HEK293 (cell line): ENCODE data around the gene APOLD1.
A peak's percentile ranks its signal among the peaks of the same experiment; 100 is the strongest.

Experiments used
- GFI1B ChIP-seq: fragments of 450-650 bp; formaldehyde crosslinking; IDR thresholded peaks from 2 replicates; pipeline ENCODE4 v1.5.1; 2016; ENCODE audit warnings: missing biosample characterization, missing genetic modification characterization
- SCRT1 ChIP-seq: fragments of 450-650 bp; formaldehyde crosslinking; IDR thresholded peaks from 2 replicates; pipeline ENCODE4 v1.5.1; 2016; ENCODE audit warnings: missing biosample characterization, missing genetic modification characterization, borderline replicate concordance
- YY2 ChIP-seq: fragments of 450-650 bp; formaldehyde crosslinking; IDR thresholded peaks from 2 replicates; pipeline ENCODE4 v1.5.1; 2016; ENCODE audit warnings: missing biosample characterization, missing genetic modification characterization
- ZBTB20 ChIP-seq: fragments of 450-650 bp; formaldehyde crosslinking; IDR thresholded peaks from 2 replicates; pipeline ENCODE4 v1.5.1; 2016; ENCODE audit warnings: missing biosample characterization, missing genetic modification characterization
- ZBTB21 ChIP-seq: fragments of 450-650 bp; formaldehyde crosslinking; IDR thresholded peaks from 2 replicates; pipeline ENCODE4 v1.5.1; 2017; ENCODE audit warnings: missing biosample characterization, missing genetic modification characterization
- ZBTB26 ChIP-seq: fragments of 450-650 bp; formaldehyde crosslinking; optimal IDR thresholded peaks from 2 replicates; pipeline ENCODE3; 2016; ENCODE audit warnings: missing biosample characterization, mild to moderate bottlenecking, missing genetic modification characterization
- ZNF10 ChIP-seq: fragments of 450-650 bp; formaldehyde crosslinking; IDR thresholded peaks from 2 replicates; pipeline ENCODE4 v1.5.1; 2017; ENCODE audit warnings: missing biosample characterization, missing genetic modification characterization
- ZNF16 ChIP-seq: fragments of 450-650 bp; formaldehyde crosslinking; IDR thresholded peaks from 2 replicates; pipeline ENCODE4 v1.5.1; 2016; ENCODE audit warnings: low read depth, missing biosample characterization, missing genetic modification characterization
- ZNF274 ChIP-seq, 2 experiments: fragments of 200-500 bp in 1 of 2; fragments of 450-650 bp in 1 of 2; sonication (Bioruptor generic) in 1 of 2; formaldehyde crosslinking in 1 of 2; IDR thresholded peaks; 2 replicates each; pipeline versions ENCODE4 v1.5.1 to v1.6.1; 2014 to 2016; ENCODE audit warnings: borderline replicate concordance in 1 of 2, inconsistent platforms in 1 of 2, low read length in 1 of 2, missing biosample characterization in 1 of 2, missing genetic modification characterization in 1 of 2
- ZNF433 ChIP-seq: fragments of 450-650 bp; formaldehyde crosslinking; IDR thresholded peaks from 2 replicates; pipeline ENCODE4 v1.5.1; 2016; ENCODE audit warnings: missing biosample characterization, missing genetic modification characterization, low read depth
- ZNF48 ChIP-seq: fragments of 450-650 bp; formaldehyde crosslinking; IDR thresholded peaks from 2 replicates; pipeline ENCODE4 v1.5.1; 2016; ENCODE audit warnings: missing biosample characterization, missing genetic modification characterization
- ZNF518A ChIP-seq: fragments of 450-650 bp; formaldehyde crosslinking; conservative IDR thresholded peaks from 2 replicates; pipeline ENCODE4 v1.5.1; 2016; ENCODE audit warnings: low read depth, missing biosample characterization, missing genetic modification characterization
- ZNF555 ChIP-seq: fragments of 450-650 bp; formaldehyde crosslinking; conservative IDR thresholded peaks from 2 replicates; pipeline ENCODE4 v1.5.1; 2017; ENCODE audit warnings: missing biosample characterization, mild to moderate bottlenecking, missing genetic modification characterization, inconsistent platforms
- ZNF561 ChIP-seq: fragments of 450-650 bp; IDR thresholded peaks from 2 replicates; pipeline ENCODE4 v1.5.1; 2018; ENCODE audit warnings: missing biosample characterization, missing genetic modification characterization, borderline replicate concordance
- ZNF585B ChIP-seq: fragments of 450-650 bp; formaldehyde crosslinking; IDR thresholded peaks from 2 replicates; pipeline ENCODE4 v1.5.1; 2016; ENCODE audit warnings: missing biosample characterization, missing genetic modification characterization
- ZNF76 ChIP-seq: fragments of 450-650 bp; formaldehyde crosslinking; IDR thresholded peaks from 2 replicates; pipeline ENCODE4; 2016; ENCODE audit warnings: low read depth, missing biosample characterization, missing genetic modification characterization, borderline replicate concordance
- ZSCAN16 ChIP-seq: fragments of 450-650 bp; formaldehyde crosslinking; IDR thresholded peaks from 2 replicates; pipeline ENCODE4 v1.5.1; 2016; ENCODE audit warnings: missing biosample characterization, missing genetic modification characterization
- ZSCAN30 ChIP-seq: fragments of 450-650 bp; IDR thresholded peaks from 2 replicates; pipeline ENCODE4 v1.5.1; 2018; ENCODE audit warnings: missing biosample characterization, mild to moderate bottlenecking, missing genetic modification characterization, moderate library complexity
- TF ChIP-seq, protein P1 (sequence below): fragments of 450-650 bp; formaldehyde crosslinking; IDR thresholded peaks from 2 replicates; pipeline ENCODE4 v1.5.1; 2017; ENCODE audit warnings: missing biosample characterization, missing genetic modification characterization
- TF ChIP-seq, protein P2 (sequence below): fragments of 450-650 bp; formaldehyde crosslinking; IDR thresholded peaks from 2 replicates; pipeline ENCODE4 v1.5.1; 2016; ENCODE audit warnings: missing biosample characterization, missing genetic modification characterization
- TF ChIP-seq, protein P3 (sequence below): fragments of 450-650 bp; formaldehyde crosslinking; IDR thresholded peaks from 2 replicates; pipeline ENCODE4 v1.5.1; 2016; ENCODE audit warnings: missing biosample characterization, missing genetic modification characterization
- TF ChIP-seq, protein P4 (sequence below): fragments of 450-650 bp; formaldehyde crosslinking; IDR thresholded peaks from 2 replicates; pipeline ENCODE4 v1.5.1; 2016; ENCODE audit warnings: missing biosample characterization, missing genetic modification characterization, low read depth
- TF ChIP-seq, protein P5 (sequence below): fragments of 450-650 bp; formaldehyde crosslinking; IDR thresholded peaks from 2 replicates; pipeline ENCODE4 v1.5.1; 2017; ENCODE audit warnings: missing biosample characterization, missing genetic modification characterization

The APOLD1 gene

GRCh38 chr12:12779529-12779928 is 5.9 kb upstream of the APOLD1 start (continued):
- TF ChIP-seq ZNF48 (tag by site-specific recombination): no peak
- TF ChIP-seq GFI1B (tag by site-specific recombination): peak; percentile 89
- TF ChIP-seq ZNF274 (IDR thresholded peaks at IDR 0.05; ENCODE audit: low read length): no peak
- no peak for TF ChIP-seq ZNF274 (tag by site-specific recombination; IDR thresholded peaks at IDR 0.05; ENCODE audit: borderline replicate concordance)
- TF ChIP-seq, protein P1, sequence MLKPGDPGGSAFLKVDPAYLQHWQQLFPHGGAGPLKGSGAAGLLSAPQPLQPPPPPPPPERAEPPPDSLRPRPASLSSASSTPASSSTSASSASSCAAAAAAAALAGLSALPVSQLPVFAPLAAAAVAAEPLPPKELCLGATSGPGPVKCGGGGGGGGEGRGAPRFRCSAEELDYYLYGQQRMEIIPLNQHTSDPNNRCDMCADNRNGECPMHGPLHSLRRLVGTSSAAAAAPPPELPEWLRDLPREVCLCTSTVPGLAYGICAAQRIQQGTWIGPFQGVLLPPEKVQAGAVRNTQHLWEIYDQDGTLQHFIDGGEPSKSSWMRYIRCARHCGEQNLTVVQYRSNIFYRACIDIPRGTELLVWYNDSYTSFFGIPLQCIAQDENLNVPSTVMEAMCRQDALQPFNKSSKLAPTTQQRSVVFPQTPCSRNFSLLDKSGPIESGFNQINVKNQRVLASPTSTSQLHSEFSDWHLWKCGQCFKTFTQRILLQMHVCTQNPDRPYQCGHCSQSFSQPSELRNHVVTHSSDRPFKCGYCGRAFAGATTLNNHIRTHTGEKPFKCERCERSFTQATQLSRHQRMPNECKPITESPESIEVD: peak; percentile 97
- TF ChIP-seq, protein P2, sequence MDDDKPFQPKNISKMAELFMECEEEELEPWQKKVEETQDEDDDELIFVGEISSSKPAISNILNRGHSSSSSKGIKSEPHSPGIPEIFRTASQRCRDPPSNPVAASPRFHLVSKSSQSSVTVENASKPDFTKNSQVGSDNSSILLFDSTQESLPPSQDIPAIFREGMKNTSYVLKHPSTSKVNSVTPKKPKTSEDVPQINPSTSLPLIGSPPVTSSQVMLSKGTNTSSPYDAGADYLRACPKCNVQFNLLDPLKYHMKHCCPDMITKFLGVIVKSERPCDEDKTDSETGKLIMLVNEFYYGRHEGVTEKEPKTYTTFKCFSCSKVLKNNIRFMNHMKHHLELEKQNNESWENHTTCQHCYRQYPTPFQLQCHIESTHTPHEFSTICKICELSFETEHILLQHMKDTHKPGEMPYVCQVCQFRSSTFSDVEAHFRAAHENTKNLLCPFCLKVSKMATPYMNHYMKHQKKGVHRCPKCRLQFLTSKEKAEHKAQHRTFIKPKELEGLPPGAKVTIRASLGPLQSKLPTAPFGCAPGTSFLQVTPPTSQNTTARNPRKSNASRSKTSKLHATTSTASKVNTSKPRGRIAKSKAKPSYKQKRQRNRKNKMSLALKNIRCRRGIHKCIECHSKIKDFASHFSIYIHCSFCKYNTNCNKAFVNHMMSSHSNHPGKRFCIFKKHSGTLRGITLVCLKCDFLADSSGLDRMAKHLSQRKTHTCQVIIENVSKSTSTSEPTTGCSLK (tag by site-specific recombination): no peak
- TF ChIP-seq, protein P3, sequence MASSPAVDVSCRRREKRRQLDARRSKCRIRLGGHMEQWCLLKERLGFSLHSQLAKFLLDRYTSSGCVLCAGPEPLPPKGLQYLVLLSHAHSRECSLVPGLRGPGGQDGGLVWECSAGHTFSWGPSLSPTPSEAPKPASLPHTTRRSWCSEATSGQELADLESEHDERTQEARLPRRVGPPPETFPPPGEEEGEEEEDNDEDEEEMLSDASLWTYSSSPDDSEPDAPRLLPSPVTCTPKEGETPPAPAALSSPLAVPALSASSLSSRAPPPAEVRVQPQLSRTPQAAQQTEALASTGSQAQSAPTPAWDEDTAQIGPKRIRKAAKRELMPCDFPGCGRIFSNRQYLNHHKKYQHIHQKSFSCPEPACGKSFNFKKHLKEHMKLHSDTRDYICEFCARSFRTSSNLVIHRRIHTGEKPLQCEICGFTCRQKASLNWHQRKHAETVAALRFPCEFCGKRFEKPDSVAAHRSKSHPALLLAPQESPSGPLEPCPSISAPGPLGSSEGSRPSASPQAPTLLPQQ (tag by site-specific recombination): peak; percentile 75
- TF ChIP-seq ZBTB21: peak; percentile 80
- TF ChIP-seq ZBTB26 (tag by site-specific recombination): no peak
- TF ChIP-seq ZNF561 (tag by site-specific recombination): peak; percentile 40; the same call in 1 of the 2 replicates
- no peak for TF ChIP-seq ZBTB20 (tag by site-specific recombination)
- no peak for TF ChIP-seq ZSCAN16 (tag by site-specific recombination)
- TF ChIP-seq ZNF433 (tag by site-specific recombination): no peak
- TF ChIP-seq ZNF76 (tag by site-specific recombination): no peak
- peak; percentile 77; the same call in 1 of the 2 replicates for TF ChIP-seq ZSCAN30 (tag by site-specific recombination)
- TF ChIP-seq ZNF555: no peak
- TF ChIP-seq, protein P4, sequence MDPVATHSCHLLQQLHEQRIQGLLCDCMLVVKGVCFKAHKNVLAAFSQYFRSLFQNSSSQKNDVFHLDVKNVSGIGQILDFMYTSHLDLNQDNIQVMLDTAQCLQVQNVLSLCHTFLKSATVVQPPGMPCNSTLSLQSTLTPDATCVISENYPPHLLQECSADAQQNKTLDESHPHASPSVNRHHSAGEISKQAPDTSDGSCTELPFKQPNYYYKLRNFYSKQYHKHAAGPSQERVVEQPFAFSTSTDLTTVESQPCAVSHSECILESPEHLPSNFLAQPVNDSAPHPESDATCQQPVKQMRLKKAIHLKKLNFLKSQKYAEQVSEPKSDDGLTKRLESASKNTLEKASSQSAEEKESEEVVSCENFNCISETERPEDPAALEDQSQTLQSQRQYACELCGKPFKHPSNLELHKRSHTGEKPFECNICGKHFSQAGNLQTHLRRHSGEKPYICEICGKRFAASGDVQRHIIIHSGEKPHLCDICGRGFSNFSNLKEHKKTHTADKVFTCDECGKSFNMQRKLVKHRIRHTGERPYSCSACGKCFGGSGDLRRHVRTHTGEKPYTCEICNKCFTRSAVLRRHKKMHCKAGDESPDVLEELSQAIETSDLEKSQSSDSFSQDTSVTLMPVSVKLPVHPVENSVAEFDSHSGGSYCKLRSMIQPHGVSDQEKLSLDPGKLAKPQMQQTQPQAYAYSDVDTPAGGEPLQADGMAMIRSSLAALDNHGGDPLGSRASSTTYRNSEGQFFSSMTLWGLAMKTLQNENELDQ: no peak
- TF ChIP-seq YY2: no peak
- TF ChIP-seq ZNF10 (tag by site-specific recombination): peak; percentile 55; the same call in 1 of the 2 replicates
- no peak for TF ChIP-seq ZNF16 (tag by site-specific recombination)
- TF ChIP-seq ZNF585B (tag by site-specific recombination): no peak
- peak; percentile 88 for TF ChIP-seq SCRT1 (tag by site-specific recombination)
- TF ChIP-seq, protein P5, sequence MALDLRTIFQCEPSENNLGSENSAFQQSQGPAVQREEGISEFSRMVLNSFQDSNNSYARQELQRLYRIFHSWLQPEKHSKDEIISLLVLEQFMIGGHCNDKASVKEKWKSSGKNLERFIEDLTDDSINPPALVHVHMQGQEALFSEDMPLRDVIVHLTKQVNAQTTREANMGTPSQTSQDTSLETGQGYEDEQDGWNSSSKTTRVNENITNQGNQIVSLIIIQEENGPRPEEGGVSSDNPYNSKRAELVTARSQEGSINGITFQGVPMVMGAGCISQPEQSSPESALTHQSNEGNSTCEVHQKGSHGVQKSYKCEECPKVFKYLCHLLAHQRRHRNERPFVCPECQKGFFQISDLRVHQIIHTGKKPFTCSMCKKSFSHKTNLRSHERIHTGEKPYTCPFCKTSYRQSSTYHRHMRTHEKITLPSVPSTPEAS (tag by site-specific recombination): no peak
- 0 out of 2 replicates have a peak, but pooled peaks have one; percentile 47 for TF ChIP-seq ZNF518A (tag by site-specific recombination)
